Ishikawa (cell line): Measurements from ENCODE around the gene PHOSPHO2.
A peak's percentile ranks its signal among the peaks of the same experiment; 100 is the strongest.

Experiments used
- CEBPB ChIP-seq: IDR thresholded peaks from 2 replicates; pipeline ENCODE4 v1.6.1; 2012
- CREB1 ChIP-seq: IDR thresholded peaks from 2 replicates; pipeline ENCODE4 v1.6.1; 2012; ENCODE audit warnings: low read depth
- EGR1 ChIP-seq: IDR thresholded peaks from 2 replicates; pipeline ENCODE4 v1.6.1; 2012
- EP300 ChIP-seq: IDR thresholded peaks from 2 replicates; pipeline ENCODE4 v1.6.1; 2012; ENCODE audit warnings: borderline replicate concordance
- MAX ChIP-seq: IDR thresholded peaks from 2 replicates; pipeline ENCODE4 v1.6.1; 2012
- NFIC ChIP-seq: IDR thresholded peaks from 2 replicates; pipeline ENCODE4 v1.6.1; 2012
- RAD21 ChIP-seq: IDR thresholded peaks from 2 replicates; pipeline ENCODE4 v1.6.1; 2012; ENCODE audit warnings: low read depth
- REST ChIP-seq: IDR thresholded peaks from 2 replicates; pipeline ENCODE4 v1.6.1; 2012; ENCODE audit warnings: low read depth, mild to moderate bottlenecking
- TAF1 ChIP-seq: IDR thresholded peaks from 2 replicates; pipeline ENCODE4 v1.6.1; 2012; ENCODE audit warnings: low read depth, mild to moderate bottlenecking
- TCF12 ChIP-seq: IDR thresholded peaks from 2 replicates; pipeline ENCODE4 v1.6.1; 2012; ENCODE audit warnings: low read depth
- TEAD4 ChIP-seq: IDR thresholded peaks from 2 replicates; pipeline ENCODE4 v1.6.1; 2012
- USF1 ChIP-seq: IDR thresholded peaks from 2 replicates; pipeline ENCODE4 v1.6.1; 2012
- YY1 ChIP-seq: IDR thresholded peaks from 2 replicates; pipeline ENCODE4 v1.6.1; 2012; ENCODE audit warnings: low read depth
- ZBTB7A ChIP-seq: IDR thresholded peaks from 2 replicates; pipeline ENCODE4 v1.6.1; 2012; ENCODE audit warnings: low read depth

PHOSPHO2 gene

GRCh38 chr2:169694113-169694893 lies at the start of gene PHOSPHO2, which contains the start of gene CFAP210:
PHOSPHO2 (plus strand) TSS chr2:169694469; CDS start chr2:169700972, 6,503 bp downstream.
CFAP210 (minus strand) TSS chr2:169694405; CDS start chr2:169694327, 78 bp downstream.
- TF ChIP-seq USF1: no peak; the same call in 1 of the 2 replicates
- peak; percentile 16; the same call in 1 of the 2 replicates for TF ChIP-seq TCF12
- TF ChIP-seq YY1: peak; percentile 46; the same call in 1 of the 2 replicates
- peak; percentile 80 for TF ChIP-seq TAF1
- TF ChIP-seq MAX: peak; percentile 78
- no peak for TF ChIP-seq REST
- 0 out of 2 replicates have a peak, but pooled peaks have one; percentile 62 for TF ChIP-seq ZBTB7A
- peak; percentile 75 for TF ChIP-seq CREB1

- TF ChIP-seq TAF1 (no peak), NFIC (peak; percentile 66)
These were observed 46.8 kb upstream of the PHOSPHO2 start for GRCh38 chr2:169647496-169647895.

GRCh38 chr2:169649278-169649677 lies 45.0 kb upstream of the PHOSPHO2 start:
- no peak for TF ChIP-seq CREB1
- TF ChIP-seq MAX: no peak

- TF ChIP-seq RAD21: no peak
- no peak for TF ChIP-seq NFIC
- TF ChIP-seq ZBTB7A: no peak
- TF ChIP-seq TEAD4: no peak
- no peak for TF ChIP-seq MAX
- TF ChIP-seq TCF12: no peak
- TF ChIP-seq YY1: no peak
- no peak for TF ChIP-seq USF1
- TF ChIP-seq CEBPB: no peak
- no peak for TF ChIP-seq EGR1
- TF ChIP-seq TAF1: no peak
- no peak for TF ChIP-seq REST
- no peak for TF ChIP-seq CREB1
- no peak for TF ChIP-seq EP300
These were observed 40.6 kb upstream of the PHOSPHO2 start for GRCh38 chr2:169653636-169654035.

- TF ChIP-seq CREB1: no peak
- TF ChIP-seq YY1: no peak
- no peak for TF ChIP-seq USF1
- no peak for TF ChIP-seq NFIC
- no peak for TF ChIP-seq TEAD4
- no peak for TF ChIP-seq ZBTB7A
- no peak for TF ChIP-seq CEBPB
- TF ChIP-seq TCF12: no peak
- no peak for TF ChIP-seq RAD21
- no peak for TF ChIP-seq EP300
- no peak for TF ChIP-seq TAF1
- TF ChIP-seq REST: no peak
These were observed 38.1 kb upstream of the PHOSPHO2 start for GRCh38 chr2:169656164-169656563.
